Endothelial cell (in vitro differentiated cells): ENCODE data around the gene MAMSTR. TPM values are rescaled to one million over a fixed set of nuclear protein-coding genes. Genes with fewer than 3 reads are reported as not detected.

Experiments
- DNase-seq: peaks from one replicate; pipeline ENCODE4 v3.0.0; 2021; ENCODE audit warnings: low spot score
- H3K27ac Mint-ChIP-seq: one replicate; pipeline ENCODE4 v1.8.0; 2021; ENCODE audit warnings: mixed read lengths, inconsistent platforms; ENCODE audit not compliant: unreplicated experiment
- H3K27me3 Mint-ChIP-seq: one replicate; pipeline ENCODE4 v1.8.0; 2021; ENCODE audit warnings: mild to moderate bottlenecking, moderate library complexity, mixed read lengths, inconsistent platforms; ENCODE audit not compliant: unreplicated experiment
- H3K36me3 Mint-ChIP-seq: one replicate; pipeline ENCODE4 v1.8.0; 2021; ENCODE audit warnings: mild to moderate bottlenecking, low read depth, mixed read lengths, inconsistent platforms; ENCODE audit not compliant: unreplicated experiment
- H3K4me1 Mint-ChIP-seq: one replicate; pipeline ENCODE4 v1.8.0; 2021; ENCODE audit warnings: mild to moderate bottlenecking, mixed read lengths, inconsistent platforms; ENCODE audit not compliant: unreplicated experiment
- H3K4me3 Mint-ChIP-seq: one replicate; pipeline ENCODE4 v1.8.0; 2021; ENCODE audit warnings: mild to moderate bottlenecking, mixed read lengths, inconsistent platforms; ENCODE audit not compliant: unreplicated experiment
- H3K9me3 Mint-ChIP-seq: one replicate; pipeline ENCODE4 v1.8.0; 2021; ENCODE audit warnings: mixed read lengths, inconsistent platforms; ENCODE audit not compliant: unreplicated experiment
- CTCF ChIP-seq: fragments of 200-600 bp; sonication (generic); IDR thresholded peaks from one replicate; pipeline ENCODE4 v1.5.0; 2021; ENCODE audit warnings: antibody characterized with exemption; ENCODE audit not compliant: unreplicated experiment
- total RNA-seq: library from RNA; stranded (reverse); fragmentation: NEBNext Ultra II Directional; extraction: Animal tissue kit (Norgen Biotek cat#: 25700); gene quantifications from one replicate; pipeline ENCODE4 v1.2.1, GENCODE V29; 2021; ENCODE audit not compliant: unreplicated experiment

MAMSTR gene
- total RNA-seq, 1 donor from 2014 or later, result 1.5 TPM

GRCh38 chr19:48724796-48725753 is 5.5 kb upstream of the MAMSTR start:
- H3K27ac Mint-ChIP-seq, result peak overlapping the region; percentile 99
- peak overlapping the region; percentile 85 for H3K4me3 Mint-ChIP-seq
- peaks cover 32% of the 10 kb centered on the region for H3K27me3 Mint-ChIP-seq

GRCh38 chr19:48722196-48722708 is 2.7 kb upstream of the MAMSTR start:
- peak overlapping the region; percentile 72 for H3K27ac Mint-ChIP-seq
- no peaks in the 10 kb centered on the region for H3K9me3 Mint-ChIP-seq

More at GRCh38 chr19:48724796-48725753, 5.5 kb upstream of the MAMSTR start:
- Mint-ChIP-seq H3K36me3 (peaks cover 54% of the 10 kb centered on the region), H3K9me3 (no peaks in the 10 kb centered on the region), H3K4me1 (peaks cover 53% of the 10 kb centered on the region)
- no peak for TF ChIP-seq CTCF
- peak; percentile 68 for DNase-seq

GRCh38 chr19:48720613-48721296 is 1.2 kb upstream of the MAMSTR start:
- no peaks in the 10 kb centered on the region for H3K9me3 Mint-ChIP-seq
- TF ChIP-seq CTCF, result no peak
- H3K27me3 Mint-ChIP-seq, result peaks cover 31% of the 10 kb centered on the region
- H3K36me3 Mint-ChIP-seq, result peaks cover 34% of the 10 kb centered on the region
- peak; percentile 49 for DNase-seq
- peak overlapping the region; percentile 36 for H3K27ac Mint-ChIP-seq
- H3K4me3 Mint-ChIP-seq, result peak overlapping the region; percentile 47
- H3K4me1 Mint-ChIP-seq, result peaks cover 37% of the 10 kb centered on the region

More at GRCh38 chr19:48722196-48722708, 2.7 kb upstream of the MAMSTR start:
- no peak for TF ChIP-seq CTCF
- peaks cover 42% of the 10 kb centered on the region for H3K36me3 Mint-ChIP-seq
- peaks cover 45% of the 10 kb centered on the region for H3K4me1 Mint-ChIP-seq
- no peak for DNase-seq
- peaks cover 31% of the 10 kb centered on the region for H3K27me3 Mint-ChIP-seq
- H3K4me3 Mint-ChIP-seq, result peak overlapping the region; percentile 80

GRCh38 chr19:48720251-48720612 is 707 bp upstream of the MAMSTR start:
- Mint-ChIP-seq H3K36me3 (peaks cover 29% of the 10 kb centered on the region), H3K27me3 (peaks cover 28% of the 10 kb centered on the region), H3K4me3 (no peak overlapping the region), H3K9me3 (no peaks in the 10 kb centered on the region), H3K27ac (no peak overlapping the region), H3K4me1 (peaks cover 32% of the 10 kb centered on the region)
- DNase-seq, result no peak
- no peak for TF ChIP-seq CTCF
